Measurements from ENCODE around the gene PALD1. TPM values are rescaled to one million over a fixed set of nuclear protein-coding genes. Genes with fewer than 3 reads are reported as not detected.

PALD1 gene
- total RNA-seq, 2 donors from 2014 or later = 0.07 to 0.13 TPM

DNA sequence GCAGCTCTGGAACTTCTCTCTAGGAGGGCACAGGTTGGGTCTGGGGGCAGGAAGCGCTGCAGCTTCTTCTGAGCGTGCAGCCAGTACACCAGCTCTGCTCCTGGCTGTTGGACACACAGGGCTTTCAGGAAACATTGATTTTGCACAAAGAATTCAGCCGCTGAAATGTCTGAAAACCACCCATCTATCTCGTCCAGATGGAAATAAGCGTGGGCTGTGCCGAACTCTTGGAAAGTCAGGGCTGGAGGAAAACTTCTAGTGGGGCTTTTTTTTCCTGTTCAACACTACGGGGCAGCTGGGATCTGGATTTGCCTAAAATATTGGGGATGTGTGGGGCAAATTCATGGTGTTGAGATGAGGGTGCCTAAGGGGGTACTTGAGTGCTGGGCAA, 31.2 kb downstream of the PALD1 start:
- H3K27ac Mint-ChIP-seq = no peak overlapping the region
- no peaks in the 10 kb centered on the region for H3K36me3 Mint-ChIP-seq (ENCODE audit: low read depth)
- DNase-seq (no peak), ATAC-seq (no peak)
- no peaks in the 10 kb centered on the region for H3K9me3 ChIP-seq (ENCODE audit: control insufficient read depth, low read length, poor library complexity, severe bottlenecking)
- H3K4me1 Mint-ChIP-seq = no peaks in the 10 kb centered on the region
- no peak overlapping the region for H3K4me3 Mint-ChIP-seq
- peaks cover 29% of the 10 kb centered on the region for H3K27me3 Mint-ChIP-seq

DNA sequence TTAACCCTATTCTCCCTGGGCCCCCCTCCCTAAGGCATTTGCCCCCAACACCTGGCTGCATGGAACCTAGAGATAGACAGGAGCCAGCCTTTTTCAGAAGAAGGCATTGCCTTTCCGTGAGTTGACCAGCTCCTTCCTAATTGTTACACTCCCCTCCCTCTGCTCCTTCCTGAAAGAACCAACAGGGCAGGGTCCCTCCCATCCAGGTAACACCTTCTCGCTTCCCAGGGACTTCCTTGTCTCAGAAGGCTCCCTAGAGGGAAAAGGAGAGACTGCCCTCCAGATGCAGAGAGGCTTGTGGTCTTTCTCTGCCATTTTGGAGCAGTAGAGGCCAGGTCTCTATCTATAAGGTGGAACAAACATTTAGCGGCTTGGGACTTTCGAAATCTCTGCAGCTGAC, 31.9 kb downstream of the PALD1 start:
- Mint-ChIP-seq H3K36me3 (ENCODE audit: low read depth) (no peaks in the 10 kb centered on the region), H3K27me3 (peaks cover 35% of the 10 kb centered on the region), H3K4me3 (no peak overlapping the region), H3K27ac (no peak overlapping the region), H3K4me1 (no peaks in the 10 kb centered on the region)
- DNase-seq (no peak), ATAC-seq (no peak)
- H3K9me3 ChIP-seq (ENCODE audit: control insufficient read depth, low read length, poor library complexity, severe bottlenecking) = no peaks in the 10 kb centered on the region

DNA sequence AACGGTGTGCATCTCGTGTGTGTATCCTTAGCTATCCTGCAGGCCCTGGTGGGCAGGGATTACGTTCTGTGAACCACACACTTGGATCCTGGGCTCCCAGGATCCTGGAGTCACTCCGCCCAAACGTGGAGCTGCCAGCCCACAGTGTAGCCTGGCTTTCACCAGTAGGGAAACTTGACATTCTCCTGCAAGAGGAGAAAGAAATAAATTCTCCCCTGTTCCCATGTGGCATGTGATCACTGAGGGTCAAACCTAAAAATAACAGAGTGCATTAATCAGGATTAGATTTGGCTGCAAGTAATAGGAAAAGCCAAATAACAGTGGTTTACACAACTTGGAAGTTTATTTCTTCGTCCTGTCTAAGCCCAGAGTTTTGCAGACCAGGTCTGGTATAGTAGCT, 32.3 kb downstream of the PALD1 start:
- no peaks in the 10 kb centered on the region for H3K9me3 ChIP-seq (ENCODE audit: control insufficient read depth, low read length, poor library complexity, severe bottlenecking)
- Mint-ChIP-seq H3K4me3 (no peak overlapping the region), H3K36me3 (ENCODE audit: low read depth) (no peaks in the 10 kb centered on the region), H3K27ac (no peak overlapping the region), H3K27me3 (peaks cover 36% of the 10 kb centered on the region), H3K4me1 (no peaks in the 10 kb centered on the region)
- DNase-seq = no peak
- ATAC-seq = no peak

DNA sequence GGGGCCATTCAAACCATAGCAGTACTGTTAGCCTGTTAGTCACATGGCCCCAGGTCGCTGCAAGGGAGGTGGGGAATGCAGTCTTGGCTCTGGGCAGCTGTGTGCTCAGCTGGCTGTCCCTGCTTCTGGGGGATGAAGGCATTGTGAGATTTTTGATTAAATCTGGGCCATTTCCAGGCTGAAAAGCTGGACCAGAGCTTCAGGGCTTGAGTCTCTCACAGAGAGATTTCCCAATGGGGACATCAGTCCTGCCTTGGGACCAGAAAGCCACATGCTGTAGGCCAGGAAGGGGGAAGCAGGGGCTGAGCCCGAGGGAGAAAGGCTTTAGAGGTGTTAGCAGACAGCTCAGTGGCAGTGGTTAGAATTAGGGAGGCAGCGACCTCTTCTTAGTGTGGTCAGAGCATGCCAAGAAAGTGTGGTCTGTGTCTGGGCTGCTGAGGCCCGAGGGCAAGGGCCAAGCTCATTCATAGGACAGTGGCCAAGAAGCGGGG, 33.6 kb downstream of the PALD1 start:
- no peaks in the 10 kb centered on the region for H3K36me3 Mint-ChIP-seq (ENCODE audit: low read depth)
- H3K27me3 Mint-ChIP-seq = peaks cover 36% of the 10 kb centered on the region
- H3K4me1 Mint-ChIP-seq = no peaks in the 10 kb centered on the region

DNA sequence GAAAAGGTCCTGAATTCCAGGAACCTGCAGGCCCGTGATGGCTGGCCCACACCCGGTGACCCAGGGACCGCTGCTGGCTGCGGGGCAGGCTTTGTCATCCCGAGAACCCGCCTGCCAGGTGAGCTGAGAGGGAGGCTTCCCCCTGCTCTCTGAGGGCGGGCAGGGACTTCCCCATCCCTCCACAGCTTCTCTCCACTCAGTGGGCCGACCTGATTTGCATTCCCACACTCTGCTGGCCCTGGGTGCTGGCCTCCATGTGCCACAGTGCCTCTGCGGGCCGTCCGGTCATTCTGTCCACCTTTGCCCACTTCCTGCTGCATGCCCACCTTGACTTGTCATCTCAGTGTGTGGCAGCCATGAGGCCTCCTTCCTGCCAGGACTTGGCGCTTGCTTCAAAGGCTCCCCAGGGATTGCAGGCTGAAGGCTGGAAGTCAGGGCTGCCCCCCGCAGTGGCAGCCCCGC, 35.3 kb downstream of the PALD1 start:
- no peak overlapping the region for H3K27ac Mint-ChIP-seq
- ATAC-seq = peak; percentile 73
- H3K9me3 ChIP-seq (ENCODE audit: control insufficient read depth, low read length, poor library complexity, severe bottlenecking) = no peaks in the 10 kb centered on the region
- no peak for DNase-seq
- no peaks in the 10 kb centered on the region for H3K36me3 Mint-ChIP-seq (ENCODE audit: low read depth)
- no peak overlapping the region for H3K4me3 Mint-ChIP-seq
- peaks cover 31% of the 10 kb centered on the region for H3K27me3 Mint-ChIP-seq
- H3K4me1 Mint-ChIP-seq = no peaks in the 10 kb centered on the region

More for the DNA sequence above, 33.6 kb downstream of the PALD1 start:
- no peak for ATAC-seq
- H3K27ac Mint-ChIP-seq = no peak overlapping the region
- H3K9me3 ChIP-seq (ENCODE audit: control insufficient read depth, low read length, poor library complexity, severe bottlenecking) = no peaks in the 10 kb centered on the region
- H3K4me3 Mint-ChIP-seq = no peak overlapping the region
- no peak for DNase-seq

DNA sequence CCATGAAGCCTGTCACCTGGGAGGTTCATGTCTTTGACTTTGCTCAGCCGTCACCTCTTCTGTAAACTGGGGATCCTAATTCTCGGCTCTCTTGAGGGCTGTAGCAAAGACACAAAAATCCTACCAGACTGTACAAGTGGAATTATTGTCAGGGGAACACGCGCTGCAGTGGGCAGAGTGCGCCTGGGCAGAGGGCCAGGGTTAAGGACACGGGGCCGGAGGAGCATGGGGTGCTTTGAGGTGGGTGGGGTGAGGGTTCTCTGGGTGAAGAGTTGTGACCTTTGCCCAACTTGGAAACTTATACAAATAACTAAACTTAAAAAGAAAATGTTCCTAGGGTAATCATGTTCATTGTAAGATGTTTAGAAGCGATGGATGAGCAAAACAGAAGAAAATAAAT, 36.0 kb downstream of the PALD1 start:
- Mint-ChIP-seq H3K27me3 (peaks cover 24% of the 10 kb centered on the region), H3K27ac (no peak overlapping the region), H3K4me1 (no peaks in the 10 kb centered on the region), H3K36me3 (ENCODE audit: low read depth) (no peaks in the 10 kb centered on the region), H3K4me3 (no peak overlapping the region)
- no peak for ATAC-seq
- H3K9me3 ChIP-seq (ENCODE audit: control insufficient read depth, low read length, poor library complexity, severe bottlenecking) = no peaks in the 10 kb centered on the region
- no peak for DNase-seq

DNA sequence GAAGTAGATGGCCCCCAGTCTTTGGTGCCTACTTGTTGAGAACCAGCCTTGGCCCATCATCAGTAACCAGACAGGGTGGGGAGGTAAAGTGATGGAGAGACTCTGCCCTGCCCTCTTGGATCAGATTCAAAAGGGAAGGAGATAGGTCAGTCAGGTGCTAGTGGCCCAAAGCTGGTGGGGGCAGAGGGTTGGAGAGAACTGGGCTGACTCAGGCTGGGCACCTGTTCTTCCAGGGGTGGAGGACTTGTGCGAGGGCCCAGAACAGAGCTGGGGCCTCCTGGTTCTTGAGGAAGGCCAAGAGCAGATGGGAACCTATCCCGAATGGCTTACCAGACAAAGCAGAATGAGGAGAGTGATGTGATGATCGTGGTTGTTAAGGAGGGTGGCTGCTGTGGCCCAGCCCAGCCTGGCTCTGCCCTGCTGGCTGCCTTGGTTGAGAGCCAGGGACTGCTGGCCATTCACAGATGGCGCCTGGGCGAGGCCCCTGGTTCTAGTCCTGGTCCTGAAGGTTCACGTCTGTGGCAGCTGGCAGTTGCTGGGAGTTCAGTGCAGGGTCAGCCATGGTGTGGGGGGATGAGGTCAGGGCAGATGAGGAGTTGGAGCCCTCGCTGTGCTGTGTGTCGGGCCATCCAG, 36.6 kb downstream of the PALD1 start:
- Mint-ChIP-seq H3K27ac (no peak overlapping the region), H3K36me3 (ENCODE audit: low read depth) (no peaks in the 10 kb centered on the region), H3K4me3 (no peak overlapping the region), H3K4me1 (no peaks in the 10 kb centered on the region), H3K27me3 (peaks cover 20% of the 10 kb centered on the region)
- ATAC-seq = no peak
- no peak for DNase-seq
- H3K9me3 ChIP-seq (ENCODE audit: control insufficient read depth, low read length, poor library complexity, severe bottlenecking) = no peaks in the 10 kb centered on the region

DNA sequence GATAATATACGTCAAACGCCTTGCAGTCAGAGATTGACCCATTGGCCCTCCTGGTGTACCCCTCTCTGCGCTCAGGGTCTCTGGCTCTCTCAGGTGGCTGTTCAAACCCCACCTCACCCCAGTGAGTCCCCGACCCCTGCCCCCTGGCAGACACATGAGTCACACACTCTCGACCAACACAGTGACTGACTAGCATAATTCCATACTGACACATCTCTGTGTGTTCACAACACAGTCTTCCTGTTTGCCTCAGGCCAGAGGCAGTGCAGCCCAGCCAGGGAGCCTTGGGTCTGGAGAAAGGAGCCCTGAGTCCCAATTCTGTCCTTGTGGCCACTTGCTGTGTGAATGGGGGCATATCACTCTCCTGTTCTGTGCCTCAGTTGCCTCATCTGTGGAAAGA, 40.1 kb downstream of the PALD1 start:
- Mint-ChIP-seq H3K27ac (no peak overlapping the region), H3K36me3 (ENCODE audit: low read depth) (no peaks in the 10 kb centered on the region), H3K4me1 (no peaks in the 10 kb centered on the region), H3K27me3 (peaks cover 12% of the 10 kb centered on the region), H3K4me3 (no peak overlapping the region)
- DNase-seq (no peak), ATAC-seq (no peak)
- H3K9me3 ChIP-seq (ENCODE audit: control insufficient read depth, low read length, poor library complexity, severe bottlenecking) = no peaks in the 10 kb centered on the region

DNA sequence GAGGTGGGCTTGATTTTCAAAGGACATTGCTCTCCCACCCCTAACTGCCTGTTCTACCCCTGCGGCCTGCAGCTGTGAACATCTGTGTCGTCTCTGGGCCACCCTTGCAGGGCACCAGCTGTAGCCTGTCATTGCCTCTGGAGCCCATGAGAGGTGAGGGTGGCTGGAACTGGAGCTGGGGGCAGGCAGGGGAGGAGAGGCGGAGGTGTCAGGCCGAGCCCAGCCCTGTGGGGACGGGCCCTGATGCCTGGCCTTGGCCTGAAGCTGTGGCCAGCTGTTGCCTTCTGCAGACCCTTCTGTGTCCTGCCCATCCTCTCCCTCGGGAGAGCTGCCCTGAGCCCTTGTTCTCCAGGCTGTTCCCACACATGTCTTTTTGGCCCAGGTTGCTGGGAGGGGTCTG, 44.5 kb downstream of the PALD1 start:
- DNase-seq = no peak
- H3K9me3 ChIP-seq (ENCODE audit: control insufficient read depth, low read length, poor library complexity, severe bottlenecking) = no peaks in the 10 kb centered on the region
- ATAC-seq = no peak
- Mint-ChIP-seq H3K36me3 (ENCODE audit: low read depth) (no peaks in the 10 kb centered on the region), H3K4me3 (no peak overlapping the region), H3K4me1 (peaks cover 2% of the 10 kb centered on the region), H3K27ac (no peak overlapping the region), H3K27me3 (no peaks in the 10 kb centered on the region)

DNA sequence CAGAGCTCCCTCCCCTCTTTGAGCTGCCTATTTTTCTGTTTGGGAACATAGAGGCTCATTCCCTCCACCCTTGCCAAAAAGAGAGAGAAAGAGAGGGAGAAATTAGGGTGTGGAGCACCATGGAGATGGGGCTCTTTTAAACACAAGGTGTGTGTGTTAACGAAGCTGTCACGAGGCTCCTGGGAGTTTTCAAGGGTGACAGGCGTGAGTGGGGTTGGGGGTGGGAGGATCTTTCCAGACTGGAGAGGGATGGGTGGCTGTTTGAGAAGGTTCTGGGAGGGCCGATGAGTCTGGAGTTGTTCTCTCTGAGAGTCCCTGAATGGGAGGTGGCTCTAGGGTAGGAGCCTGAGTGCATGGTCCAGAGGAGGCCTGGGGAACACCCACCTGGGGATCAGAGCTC, 45.0 kb downstream of the PALD1 start:
- DNase-seq (no peak), ATAC-seq (no peak)
- no peaks in the 10 kb centered on the region for H3K36me3 Mint-ChIP-seq (ENCODE audit: low read depth)
- H3K4me1 Mint-ChIP-seq = peaks cover 2% of the 10 kb centered on the region
- no peaks in the 10 kb centered on the region for H3K27me3 Mint-ChIP-seq
- no peak overlapping the region for H3K27ac Mint-ChIP-seq
- no peak overlapping the region for H3K4me3 Mint-ChIP-seq
- no peaks in the 10 kb centered on the region for H3K9me3 ChIP-seq (ENCODE audit: control insufficient read depth, low read length, poor library complexity, severe bottlenecking)

DNA sequence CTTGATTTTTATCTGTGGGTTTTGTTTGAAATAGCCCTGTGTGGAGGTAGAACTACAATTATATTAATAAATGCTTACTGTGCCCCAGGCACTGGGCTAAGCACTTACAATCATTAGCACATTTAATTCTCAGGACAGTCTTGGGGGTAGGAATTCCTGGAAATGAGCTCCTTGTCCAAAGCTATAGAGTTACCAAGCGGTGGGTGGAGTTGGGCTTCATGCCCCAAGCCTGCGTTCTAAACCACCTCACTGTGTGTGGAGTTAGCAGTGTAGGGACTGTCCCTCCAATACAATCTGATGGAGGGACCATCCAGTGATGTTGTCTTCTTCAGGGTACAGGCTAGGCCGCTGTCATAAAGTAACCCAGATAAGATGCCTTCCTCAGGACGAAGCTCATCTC, 49.7 kb downstream of the PALD1 start:
- Mint-ChIP-seq H3K4me1 (peaks cover 8% of the 10 kb centered on the region), H3K36me3 (ENCODE audit: low read depth) (no peaks in the 10 kb centered on the region), H3K27me3 (peaks cover 6% of the 10 kb centered on the region), H3K27ac (no peak overlapping the region), H3K4me3 (no peak overlapping the region)
- DNase-seq (no peak), ATAC-seq (no peak)
- no peaks in the 10 kb centered on the region for H3K9me3 ChIP-seq (ENCODE audit: control insufficient read depth, low read length, poor library complexity, severe bottlenecking)

DNA sequence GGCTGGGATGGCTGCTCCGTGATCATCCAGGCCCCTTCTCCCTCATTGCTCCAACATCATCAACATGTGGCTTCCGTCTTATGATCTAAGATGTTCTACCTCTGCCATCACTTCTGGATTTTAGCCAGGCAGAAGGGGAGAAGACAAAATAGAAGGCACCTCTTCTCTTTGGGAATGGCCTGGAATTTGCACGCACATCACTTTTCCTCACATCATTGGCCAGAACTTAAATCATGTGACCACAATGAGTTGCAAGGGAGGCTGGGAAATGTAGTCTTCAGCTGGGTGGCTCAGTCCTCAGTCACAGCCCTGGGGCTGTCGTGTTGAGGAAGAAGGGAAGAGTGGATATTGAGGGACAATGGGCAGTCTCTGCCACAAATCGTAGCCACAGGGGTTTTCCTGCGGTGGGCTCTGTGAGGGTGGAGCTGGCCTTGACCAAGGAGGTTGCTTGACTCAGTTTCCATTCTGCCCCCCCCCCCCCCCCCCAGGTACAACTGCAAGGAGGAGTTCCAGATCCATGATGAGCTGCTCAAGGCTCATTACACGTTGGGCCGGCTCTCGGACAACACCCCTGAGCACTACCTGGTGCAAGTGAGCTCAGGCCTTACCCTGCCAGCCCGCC, 50.3 kb downstream of the PALD1 start:
- H3K4me3 Mint-ChIP-seq = no peak overlapping the region
- no peak for ATAC-seq
- H3K9me3 ChIP-seq (ENCODE audit: control insufficient read depth, low read length, poor library complexity, severe bottlenecking) = no peaks in the 10 kb centered on the region
- DNase-seq = no peak
- peaks cover 8% of the 10 kb centered on the region for H3K27me3 Mint-ChIP-seq
- no peaks in the 10 kb centered on the region for H3K36me3 Mint-ChIP-seq (ENCODE audit: low read depth)
- H3K27ac Mint-ChIP-seq = no peak overlapping the region
- H3K4me1 Mint-ChIP-seq = peaks cover 9% of the 10 kb centered on the region

DNA sequence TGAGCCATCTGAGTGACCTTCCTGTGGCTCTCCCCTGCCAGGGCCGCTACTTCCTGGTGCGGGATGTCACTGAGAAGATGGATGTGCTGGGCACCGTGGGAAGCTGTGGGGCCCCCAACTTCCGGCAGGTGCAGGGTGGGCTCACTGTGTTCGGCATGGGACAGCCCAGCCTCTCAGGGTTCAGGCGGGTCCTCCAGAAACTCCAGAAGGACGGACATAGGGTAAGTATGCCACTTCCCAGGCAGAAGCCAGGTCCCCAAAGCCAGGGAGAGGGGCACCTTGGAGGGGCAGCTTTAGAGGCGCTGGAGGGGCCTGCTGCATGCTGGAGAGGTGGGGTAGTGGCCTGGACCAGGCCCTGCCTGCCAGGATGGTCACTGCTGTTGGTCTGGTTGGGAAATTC, 51.3 kb downstream of the PALD1 start:
- Mint-ChIP-seq H3K4me3 (no peak overlapping the region), H3K36me3 (ENCODE audit: low read depth) (no peaks in the 10 kb centered on the region), H3K27ac (no peak overlapping the region), H3K27me3 (peaks cover 8% of the 10 kb centered on the region), H3K4me1 (peaks cover 9% of the 10 kb centered on the region)
- no peaks in the 10 kb centered on the region for H3K9me3 ChIP-seq (ENCODE audit: control insufficient read depth, low read length, poor library complexity, severe bottlenecking)
- DNase-seq = no peak
- no peak for ATAC-seq

DNA sequence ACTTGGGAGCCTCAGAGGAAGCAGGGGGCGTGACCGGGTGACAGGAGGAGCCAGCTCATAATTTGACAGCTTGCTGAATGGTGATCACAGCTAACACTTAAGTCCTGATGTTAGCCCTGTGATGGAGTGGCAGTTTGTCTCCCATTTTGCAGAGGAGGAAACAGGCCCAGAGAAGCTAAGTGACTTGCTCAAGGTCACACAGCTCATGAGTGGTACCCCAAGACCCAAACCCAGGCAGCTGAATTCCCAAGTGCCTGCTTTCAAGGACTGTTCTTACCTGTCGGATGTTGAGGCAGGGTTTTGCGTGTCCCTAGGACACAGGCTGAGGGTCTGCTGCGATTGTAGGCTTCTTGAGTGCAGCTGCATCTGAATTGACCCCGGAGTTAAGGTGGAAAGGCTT, 51.7 kb downstream of the PALD1 start:
- Mint-ChIP-seq H3K4me3 (no peak overlapping the region), H3K4me1 (peaks cover 8% of the 10 kb centered on the region), H3K27ac (no peak overlapping the region), H3K27me3 (peaks cover 8% of the 10 kb centered on the region), H3K36me3 (ENCODE audit: low read depth) (no peaks in the 10 kb centered on the region)
- H3K9me3 ChIP-seq (ENCODE audit: control insufficient read depth, low read length, poor library complexity, severe bottlenecking) = no peaks in the 10 kb centered on the region
- no peak for ATAC-seq
- no peak for DNase-seq

Data from T-helper 17 cell (primary cell).